Lower lobe of right lung (tissue), 2 donors: ENCODE results near the gene TBX20. TPM values are rescaled to one million over a fixed set of nuclear protein-coding genes. Genes with fewer than 3 reads are reported as not detected.
"Not testable (repeated sequence)": the region's sequence is repeated elsewhere in the genome, so short reads cannot be mapped to it uniquely, and the experiment has no call there.

Source experiments
- ATAC-seq, 2 donors: fragments of 200-7000 bp; cut with Tn5 transposase; one replicate each; pipeline ENCODE4 v1.9.1; 2020 to 2022; ENCODE audit warnings: mild to moderate bottlenecking in 2 of 2, moderate library complexity in 2 of 2
- DNase-seq: peaks from one replicate; pipeline ENCODE4 v3.0.0-alpha.2; 2020
- H3K27ac ChIP-seq: fragments of 200-600 bp; one replicate; pipeline ENCODE4 v1.8.0; 2022
- H3K27me3 ChIP-seq: fragments of 200-600 bp; one replicate; pipeline ENCODE4 v1.8.0; 2022; ENCODE audit warnings: low read depth
- H3K36me3 ChIP-seq: fragments of 200-600 bp; one replicate; pipeline ENCODE4 v1.8.0; 2022; ENCODE audit warnings: mild to moderate bottlenecking
- H3K4me1 ChIP-seq: fragments of 200-600 bp; one replicate; pipeline ENCODE4 v1.8.0; 2022
- H3K4me3 ChIP-seq: fragments of 200-600 bp; one replicate; pipeline ENCODE4 v1.8.0; 2022; ENCODE audit warnings: mild to moderate bottlenecking
- H3K9me3 ChIP-seq: fragments of 200-600 bp; one replicate; pipeline ENCODE4 v1.8.0; 2022
- intact Hi-C: fragments of 100-400 bp; cut with DNase I; formaldehyde crosslinking; loops from one replicate; pipeline ENCODE4 v1.11.0; 2022
- total RNA-seq: library from RNA; stranded (reverse); fragmentation: NEBNext Ultra II Directional; extraction: Animal tissue kit (Norgen Biotek cat#: 25700); gene quantifications from one replicate; pipeline ENCODE4 v1.2.1, GENCODE V29; 2021
- TF ChIP-seq, protein P1 (sequence below): fragments of 200-600 bp; IDR thresholded peaks from one replicate; pipeline ENCODE4 v1.8.0; 2022; ENCODE audit warnings: antibody characterized with exemption, mild to moderate bottlenecking
- donor health status: DM: no; HTN: yes; CAD: no; lungs with severe emphysema.

Gene TBX20
- total RNA-seq, 1 donor from 2014 or later: 0.65 TPM

DNA sequence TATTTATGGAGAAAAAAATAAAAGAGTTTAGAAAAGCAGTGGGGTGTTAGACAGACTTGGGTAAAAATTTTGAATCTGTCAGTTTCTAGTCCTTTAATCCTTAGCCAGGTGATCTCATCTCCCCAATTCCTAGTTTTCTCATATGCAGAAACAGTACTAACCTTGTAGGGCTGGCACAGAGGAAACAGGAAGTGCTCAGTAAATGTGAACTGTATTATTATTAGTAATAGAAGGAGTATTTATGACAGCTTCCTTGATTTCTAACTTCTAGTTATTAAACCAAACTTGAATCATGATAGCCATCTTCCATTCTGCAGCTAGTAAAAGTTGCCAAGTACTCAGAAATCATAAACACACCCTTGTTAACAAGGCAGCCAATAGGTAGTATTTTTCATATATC is 12.5 kb downstream of the TBX20 start:
- H3K9me3 ChIP-seq: no peaks in the 10 kb centered on the region
- H3K4me1 ChIP-seq: no peaks in the 10 kb centered on the region
- TF ChIP-seq, protein P1, sequence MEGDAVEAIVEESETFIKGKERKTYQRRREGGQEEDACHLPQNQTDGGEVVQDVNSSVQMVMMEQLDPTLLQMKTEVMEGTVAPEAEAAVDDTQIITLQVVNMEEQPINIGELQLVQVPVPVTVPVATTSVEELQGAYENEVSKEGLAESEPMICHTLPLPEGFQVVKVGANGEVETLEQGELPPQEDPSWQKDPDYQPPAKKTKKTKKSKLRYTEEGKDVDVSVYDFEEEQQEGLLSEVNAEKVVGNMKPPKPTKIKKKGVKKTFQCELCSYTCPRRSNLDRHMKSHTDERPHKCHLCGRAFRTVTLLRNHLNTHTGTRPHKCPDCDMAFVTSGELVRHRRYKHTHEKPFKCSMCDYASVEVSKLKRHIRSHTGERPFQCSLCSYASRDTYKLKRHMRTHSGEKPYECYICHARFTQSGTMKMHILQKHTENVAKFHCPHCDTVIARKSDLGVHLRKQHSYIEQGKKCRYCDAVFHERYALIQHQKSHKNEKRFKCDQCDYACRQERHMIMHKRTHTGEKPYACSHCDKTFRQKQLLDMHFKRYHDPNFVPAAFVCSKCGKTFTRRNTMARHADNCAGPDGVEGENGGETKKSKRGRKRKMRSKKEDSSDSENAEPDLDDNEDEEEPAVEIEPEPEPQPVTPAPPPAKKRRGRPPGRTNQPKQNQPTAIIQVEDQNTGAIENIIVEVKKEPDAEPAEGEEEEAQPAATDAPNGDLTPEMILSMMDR: no peak
- DNase-seq: no peak
- H3K36me3 ChIP-seq: no peaks in the 10 kb centered on the region
- intact Hi-C loops: no loop called here
- no peak overlapping the region for H3K27ac ChIP-seq
- H3K27me3 ChIP-seq: peaks cover 4% of the 10 kb centered on the region
- H3K4me3 ChIP-seq: no peak overlapping the region
- ATAC-seq: no peak

DNA sequence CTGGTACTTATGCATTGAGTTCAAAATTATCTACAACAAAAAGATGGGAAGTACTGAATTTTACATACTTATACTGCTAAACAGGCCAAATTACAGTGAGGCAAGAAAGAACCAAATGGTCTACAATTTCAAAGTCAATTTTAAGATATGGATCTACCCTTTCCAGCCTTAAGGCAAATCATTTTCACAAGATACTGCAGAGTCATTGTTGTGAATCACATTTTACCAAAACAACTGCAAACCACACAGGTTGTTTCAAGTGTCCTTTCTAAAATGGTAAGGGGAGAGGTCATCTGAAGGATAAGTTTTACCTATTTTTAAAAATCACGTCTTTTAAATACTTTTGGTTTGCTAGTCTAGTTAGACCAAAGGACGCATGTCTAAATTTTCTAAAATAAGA is 12.9 kb downstream of the TBX20 start:
- DNase-seq, intact Hi-C loops, H3K27me3 ChIP-seq, H3K27ac ChIP-seq, H3K9me3 ChIP-seq, H3K36me3 ChIP-seq, H3K4me3 ChIP-seq, H3K4me1 ChIP-seq, ATAC-seq: not testable (repeated sequence)

DNA sequence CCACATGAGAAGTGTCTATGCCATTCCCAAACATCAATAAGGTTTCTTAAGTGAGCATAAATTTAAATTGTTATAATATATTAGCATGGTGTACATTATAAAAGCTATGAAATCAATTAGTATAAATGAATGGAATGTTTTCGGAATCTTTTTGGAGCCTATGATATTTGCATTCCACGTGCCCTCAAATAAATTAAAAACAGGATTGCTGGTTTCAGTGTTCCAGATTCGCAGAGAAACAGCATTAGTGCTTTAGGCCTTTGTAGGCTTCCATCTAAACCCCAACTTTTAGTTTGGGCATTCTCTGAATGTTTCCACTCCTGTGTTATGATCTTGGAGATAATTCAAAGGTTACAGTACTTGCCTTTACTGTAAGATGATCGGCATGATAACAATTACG is 15.4 kb downstream of the TBX20 start:
- H3K4me1 ChIP-seq, H3K4me3 ChIP-seq, H3K9me3 ChIP-seq, H3K27ac ChIP-seq, ATAC-seq, H3K36me3 ChIP-seq, H3K27me3 ChIP-seq, intact Hi-C loops, DNase-seq: not testable (repeated sequence)

DNA sequence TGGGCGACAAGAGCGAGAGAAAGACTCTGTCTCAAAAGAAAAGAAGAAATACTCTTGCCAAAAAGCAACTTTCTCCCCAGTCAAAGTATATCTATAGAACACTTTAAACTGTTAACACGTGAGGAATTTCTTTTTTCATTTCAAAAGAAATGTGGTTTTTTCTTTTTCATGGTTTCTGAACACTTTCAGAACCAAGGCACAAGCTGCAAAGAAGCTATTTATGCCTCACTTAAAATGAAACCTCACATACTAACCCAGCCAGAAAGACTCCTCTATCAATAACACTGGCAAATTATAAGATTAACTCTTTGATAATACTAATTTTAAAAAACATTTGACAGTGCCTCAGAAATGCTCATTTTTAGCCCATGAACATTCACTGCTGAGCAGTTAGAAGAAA is 20.9 kb downstream of the TBX20 start:
- H3K36me3 ChIP-seq: no peaks in the 10 kb centered on the region
- TF ChIP-seq, protein P1: no peak
- H3K27me3 ChIP-seq: no peaks in the 10 kb centered on the region
- intact Hi-C loops: no loop called here
- DNase-seq (no peak), ATAC-seq (no peak)
- no peak overlapping the region for H3K27ac ChIP-seq
- no peaks in the 10 kb centered on the region for H3K9me3 ChIP-seq
- H3K4me1 ChIP-seq: no peaks in the 10 kb centered on the region
- no peak overlapping the region for H3K4me3 ChIP-seq

DNA sequence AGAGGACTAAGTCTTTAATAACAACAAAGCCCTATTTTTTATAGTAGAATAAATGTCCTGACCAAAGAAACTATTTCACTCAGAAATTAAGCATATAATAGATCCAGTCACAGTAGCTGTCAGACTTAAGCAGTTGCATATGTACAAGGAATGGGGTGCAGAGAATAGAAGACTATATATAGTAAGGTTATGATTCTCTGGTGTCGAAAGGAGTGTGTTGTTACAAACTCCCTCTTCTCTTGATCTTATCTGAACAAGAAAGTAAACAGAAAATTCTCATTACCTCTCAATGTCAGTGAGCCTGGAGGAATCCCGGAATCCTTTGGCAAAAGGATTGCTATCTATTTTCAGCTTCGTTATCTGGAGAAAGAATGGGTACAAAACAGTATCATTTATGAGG is 22.7 kb downstream of the TBX20 start:
- H3K27ac ChIP-seq, H3K9me3 ChIP-seq, H3K4me1 ChIP-seq, H3K27me3 ChIP-seq, DNase-seq, H3K4me3 ChIP-seq, H3K36me3 ChIP-seq, ATAC-seq, intact Hi-C loops: not testable (repeated sequence)

DNA sequence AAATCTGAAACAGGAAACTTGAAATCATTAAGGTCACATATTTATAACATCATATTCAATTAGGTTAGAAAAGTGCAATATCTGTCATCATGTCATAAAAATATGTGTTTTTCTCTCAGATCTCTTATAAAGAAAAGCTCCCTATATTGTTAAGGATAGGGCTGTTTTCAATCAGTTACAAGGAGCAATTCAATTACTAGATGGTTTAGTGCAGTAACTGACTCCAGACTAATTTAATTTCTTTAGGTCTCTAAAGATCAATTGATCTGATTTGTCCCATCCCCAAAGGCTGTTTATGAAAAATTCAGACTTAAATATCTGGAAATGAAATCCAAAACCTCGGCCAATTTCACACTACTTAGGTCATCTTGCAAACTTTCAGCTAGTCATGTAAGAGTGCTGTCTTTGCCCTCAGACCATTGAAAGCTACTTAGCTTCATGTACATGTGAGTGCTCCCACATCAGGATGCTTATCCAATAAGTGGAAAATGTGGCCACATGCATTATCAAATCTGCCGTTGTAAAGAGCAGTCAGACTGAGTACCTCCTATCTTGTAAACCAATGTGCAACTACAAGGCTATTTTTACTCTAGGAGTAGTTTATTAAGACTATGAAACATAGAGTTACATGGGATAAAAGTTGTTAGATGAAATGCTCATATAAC is 24.7 kb downstream of the TBX20 start:
- H3K9me3 ChIP-seq, H3K4me1 ChIP-seq, H3K4me3 ChIP-seq, H3K27me3 ChIP-seq, ATAC-seq, DNase-seq, intact Hi-C loops, H3K27ac ChIP-seq, H3K36me3 ChIP-seq: not testable (repeated sequence)

DNA sequence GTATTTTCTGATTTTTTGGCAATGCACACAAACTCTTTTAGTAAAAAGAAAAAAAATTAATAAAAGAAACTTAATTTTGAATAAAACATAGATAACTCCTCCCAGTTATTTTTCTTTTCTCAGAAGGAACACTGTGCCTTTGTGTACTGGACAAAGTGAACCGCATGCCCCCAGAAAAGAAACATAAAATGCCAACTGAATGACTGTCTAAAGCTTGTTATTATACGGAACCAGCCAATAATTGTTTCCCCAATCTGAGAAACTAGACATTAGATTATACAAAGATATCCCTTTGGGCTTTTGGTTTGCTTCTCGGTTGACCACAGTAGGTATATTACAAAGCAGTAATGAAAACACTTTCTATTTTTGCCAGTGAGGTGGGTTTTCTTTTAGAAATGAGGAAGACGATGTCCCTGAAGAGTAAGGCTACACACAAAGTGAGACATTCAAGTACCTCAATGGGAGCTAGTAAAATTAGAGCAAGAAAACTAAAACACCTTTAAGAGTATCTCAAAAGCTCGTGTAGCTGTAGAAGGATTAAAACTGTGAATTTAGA is 25.3 kb downstream of the TBX20 start:
- H3K36me3 ChIP-seq, H3K4me1 ChIP-seq, intact Hi-C loops, DNase-seq, H3K9me3 ChIP-seq, H3K27me3 ChIP-seq, ATAC-seq, H3K4me3 ChIP-seq, H3K27ac ChIP-seq: not testable (repeated sequence)

DNA sequence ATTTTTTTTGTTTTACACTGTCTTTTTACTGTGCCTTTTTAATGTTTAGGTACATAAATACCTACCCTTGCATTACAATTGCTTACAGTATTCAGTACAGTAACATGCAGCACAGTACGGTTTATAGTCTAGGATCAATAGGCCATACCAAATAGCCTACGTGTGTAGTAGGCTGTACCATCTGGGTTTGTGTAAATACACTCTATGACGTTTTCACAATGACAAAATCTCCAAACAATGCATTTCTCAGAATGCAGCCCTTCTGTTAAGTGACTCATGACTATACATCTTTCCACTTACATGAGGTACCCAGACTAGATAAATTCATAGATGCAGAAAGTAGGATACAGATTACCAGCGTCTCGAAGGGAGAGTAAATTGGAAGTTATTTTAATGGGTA is 26.5 kb downstream of the TBX20 start:
- DNase-seq, H3K27me3 ChIP-seq, H3K4me1 ChIP-seq, intact Hi-C loops, ATAC-seq, H3K9me3 ChIP-seq, H3K36me3 ChIP-seq, H3K27ac ChIP-seq, H3K4me3 ChIP-seq: not testable (repeated sequence)

DNA sequence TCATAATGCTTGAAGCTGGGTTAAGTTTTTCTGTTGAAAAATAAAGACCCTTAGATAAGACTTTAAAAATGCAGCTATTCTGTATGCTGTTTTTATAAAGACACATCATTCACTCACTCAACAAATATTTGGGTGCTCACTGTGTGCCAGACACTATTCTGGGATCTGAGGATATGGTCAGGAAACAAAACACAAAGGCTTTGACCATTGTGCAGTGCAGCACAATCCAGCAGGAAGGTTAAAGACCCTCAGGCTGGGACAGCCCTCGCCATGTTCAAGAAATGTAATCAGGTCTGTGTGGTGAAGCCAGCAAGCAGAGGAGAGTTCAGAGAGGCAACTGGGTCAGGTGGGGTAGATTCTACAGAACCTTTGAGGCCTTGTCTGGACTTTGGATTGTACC is 31.5 kb downstream of the TBX20 start:
- H3K4me1 ChIP-seq, ATAC-seq, H3K36me3 ChIP-seq, H3K27ac ChIP-seq, H3K4me3 ChIP-seq, DNase-seq, H3K9me3 ChIP-seq, intact Hi-C loops, H3K27me3 ChIP-seq: not testable (repeated sequence)

DNA sequence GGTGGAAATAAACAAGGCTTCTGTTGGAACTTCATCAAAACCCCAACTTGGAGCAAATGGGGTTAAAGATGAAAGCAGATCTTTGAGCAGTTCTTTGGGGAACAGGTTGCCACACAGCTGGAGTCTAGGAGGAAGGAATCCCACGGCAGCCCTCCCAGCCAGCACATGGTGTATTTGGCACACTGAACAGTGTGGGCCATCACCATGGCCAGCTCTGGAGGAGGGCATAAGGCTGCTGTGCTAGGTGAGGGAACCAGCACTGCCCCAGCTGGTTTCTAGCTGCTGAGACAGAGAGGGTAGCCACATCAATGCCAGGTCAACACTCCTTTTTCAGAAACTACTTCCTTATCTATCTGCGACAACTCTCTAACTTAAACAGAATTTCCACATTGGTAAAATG is 33.7 kb downstream of the TBX20 start:
- H3K27ac ChIP-seq, H3K27me3 ChIP-seq, H3K4me3 ChIP-seq, H3K4me1 ChIP-seq, DNase-seq, ATAC-seq, H3K36me3 ChIP-seq, intact Hi-C loops, H3K9me3 ChIP-seq: not testable (repeated sequence)

DNA sequence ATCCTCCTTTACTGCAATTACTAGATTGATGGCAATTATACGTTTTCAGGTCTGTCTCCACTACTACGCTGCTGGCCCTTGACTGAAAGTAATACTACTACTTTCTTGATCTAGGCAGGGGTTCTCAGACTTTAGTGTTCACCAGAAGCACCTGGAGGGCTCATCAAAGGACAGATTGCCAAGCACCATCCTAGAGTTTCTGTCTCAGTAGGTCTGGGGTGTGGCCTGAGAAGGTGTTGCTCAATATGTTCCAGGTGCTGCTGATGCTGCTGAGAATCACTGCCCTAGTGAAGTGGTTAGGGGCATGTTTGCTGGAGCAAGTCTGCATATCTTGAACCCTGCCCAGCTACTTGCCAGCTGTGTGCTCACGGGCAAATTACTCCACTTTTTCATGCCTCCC is 37.9 kb downstream of the TBX20 start:
- H3K27me3 ChIP-seq, H3K9me3 ChIP-seq, H3K4me3 ChIP-seq, H3K36me3 ChIP-seq, intact Hi-C loops, DNase-seq, H3K4me1 ChIP-seq, ATAC-seq, H3K27ac ChIP-seq: not testable (repeated sequence)

DNA sequence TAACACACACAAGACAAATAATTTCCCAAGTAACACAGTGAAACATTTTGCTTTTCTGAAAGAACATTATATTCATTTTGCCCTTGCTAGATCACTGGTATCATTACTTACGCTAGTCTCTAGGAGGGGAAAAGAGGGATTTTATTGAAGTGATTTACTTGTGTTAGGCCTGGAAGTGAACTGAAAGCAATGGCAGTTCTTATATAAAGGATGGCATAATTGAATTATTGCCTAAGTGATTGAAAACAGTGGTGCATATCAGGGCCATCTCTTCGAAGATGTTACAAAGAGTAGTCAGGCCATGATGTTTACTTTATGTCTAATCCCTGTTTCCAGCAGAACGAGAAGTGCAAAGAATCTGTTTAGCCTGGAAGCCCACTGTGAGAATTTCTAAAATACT is 38.8 kb downstream of the TBX20 start:
- ATAC-seq, H3K27me3 ChIP-seq, H3K36me3 ChIP-seq, H3K4me3 ChIP-seq, H3K4me1 ChIP-seq, DNase-seq, intact Hi-C loops, H3K27ac ChIP-seq, H3K9me3 ChIP-seq: not testable (repeated sequence)
